Chondrocyte (in vitro differentiated cells): ENCODE data around the gene DDIT4. TPM values are rescaled to one million over a fixed set of nuclear protein-coding genes. Genes with fewer than 3 reads are reported as not detected.
A peak's percentile ranks its signal among the peaks of the same experiment; 100 is the strongest.
"Not testable (repeated sequence)": the region's sequence is repeated elsewhere in the genome, so short reads cannot be mapped to it uniquely, and the experiment has no call there.

Source experiments
- DNase-seq: peaks from one replicate; pipeline ENCODE4 v3.0.0; 2021; ENCODE audit warnings: mixed read lengths, low spot score
- H3K27ac Mint-ChIP-seq: one replicate; pipeline ENCODE4 v1.8.0; 2021; ENCODE audit warnings: mild to moderate bottlenecking, moderate library complexity, mixed read lengths; ENCODE audit not compliant: unreplicated experiment
- H3K27me3 Mint-ChIP-seq: 2 replicates; pipeline ENCODE4 v1.8.0; 2021; ENCODE audit warnings: low read depth, mixed read lengths
- H3K36me3 Mint-ChIP-seq: 2 replicates; pipeline ENCODE4 v1.8.0; 2021; ENCODE audit warnings: low read depth, mixed read lengths
- H3K4me1 Mint-ChIP-seq: 2 replicates; pipeline ENCODE4 v1.8.0; 2021; ENCODE audit warnings: low read depth, mild to moderate bottlenecking, mixed read lengths
- H3K4me3 Mint-ChIP-seq: one replicate; pipeline ENCODE4 v1.8.0; 2021; ENCODE audit warnings: mild to moderate bottlenecking, moderate library complexity, mixed read lengths; ENCODE audit not compliant: unreplicated experiment
- H3K9me3 Mint-ChIP-seq: 2 replicates; pipeline ENCODE4 v1.8.0; 2021; ENCODE audit warnings: low read depth, mixed read lengths
- total RNA-seq: library from RNA; stranded (reverse); gene quantifications from 3 replicates; pipeline ENCODE4 v1.2.1, GENCODE V29; 2021
- TF ChIP-seq, protein P1 (sequence below): fragments of 200-600 bp; sonication (generic); IDR thresholded peaks from 2 replicates; pipeline ENCODE4 v1.5.0; 2021; ENCODE audit warnings: antibody characterized with exemption, mild to moderate bottlenecking, moderate library complexity

DDIT4 gene
- total RNA-seq, 1 donor from 2014 or later = 241 TPM

DNA sequence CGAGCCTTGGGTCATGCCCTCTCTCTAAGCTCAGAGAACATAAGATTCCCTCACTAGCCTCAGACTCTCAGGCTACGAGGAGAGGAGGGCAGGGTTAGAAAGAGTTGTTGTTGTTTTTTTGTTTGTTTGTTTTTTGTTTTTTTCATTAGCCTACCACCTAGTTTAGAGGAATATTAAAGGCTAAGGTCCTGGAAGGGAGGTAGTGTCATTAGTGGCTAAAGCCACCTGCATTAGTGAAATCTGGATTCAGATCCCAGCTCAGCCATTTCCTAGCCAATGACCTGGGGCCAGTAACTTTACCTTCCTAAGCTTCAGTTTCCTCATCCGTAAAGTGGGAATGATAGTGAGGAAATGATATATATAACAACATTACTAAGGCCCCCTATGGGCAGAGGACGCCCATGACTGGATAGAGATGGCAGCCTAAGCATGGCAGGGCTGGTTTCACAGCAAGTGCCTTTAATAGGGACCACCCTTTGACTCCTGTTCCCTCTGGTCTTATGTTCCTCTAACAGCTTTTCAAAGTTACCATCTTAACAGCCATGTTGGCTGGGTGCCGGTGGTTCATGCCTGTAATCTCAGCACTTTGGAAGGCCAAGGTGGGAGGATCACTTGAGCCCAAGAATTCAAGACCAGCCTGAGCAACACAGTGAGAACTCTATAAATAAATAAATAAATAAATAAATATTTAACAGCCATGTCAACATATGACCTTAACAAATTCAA lies 5.1 kb downstream of the DDIT4 start:
- H3K27ac Mint-ChIP-seq = peak overlapping the region; percentile 100
- TF ChIP-seq, protein P1, sequence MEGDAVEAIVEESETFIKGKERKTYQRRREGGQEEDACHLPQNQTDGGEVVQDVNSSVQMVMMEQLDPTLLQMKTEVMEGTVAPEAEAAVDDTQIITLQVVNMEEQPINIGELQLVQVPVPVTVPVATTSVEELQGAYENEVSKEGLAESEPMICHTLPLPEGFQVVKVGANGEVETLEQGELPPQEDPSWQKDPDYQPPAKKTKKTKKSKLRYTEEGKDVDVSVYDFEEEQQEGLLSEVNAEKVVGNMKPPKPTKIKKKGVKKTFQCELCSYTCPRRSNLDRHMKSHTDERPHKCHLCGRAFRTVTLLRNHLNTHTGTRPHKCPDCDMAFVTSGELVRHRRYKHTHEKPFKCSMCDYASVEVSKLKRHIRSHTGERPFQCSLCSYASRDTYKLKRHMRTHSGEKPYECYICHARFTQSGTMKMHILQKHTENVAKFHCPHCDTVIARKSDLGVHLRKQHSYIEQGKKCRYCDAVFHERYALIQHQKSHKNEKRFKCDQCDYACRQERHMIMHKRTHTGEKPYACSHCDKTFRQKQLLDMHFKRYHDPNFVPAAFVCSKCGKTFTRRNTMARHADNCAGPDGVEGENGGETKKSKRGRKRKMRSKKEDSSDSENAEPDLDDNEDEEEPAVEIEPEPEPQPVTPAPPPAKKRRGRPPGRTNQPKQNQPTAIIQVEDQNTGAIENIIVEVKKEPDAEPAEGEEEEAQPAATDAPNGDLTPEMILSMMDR = no peak
- peaks cover 20% of the 10 kb centered on the region for H3K36me3 Mint-ChIP-seq
- no peak overlapping the region for H3K4me3 Mint-ChIP-seq
- DNase-seq = no peak
- peaks cover 33% of the 10 kb centered on the region for H3K4me1 Mint-ChIP-seq
- no peaks in the 10 kb centered on the region for H3K9me3 Mint-ChIP-seq
- no peaks in the 10 kb centered on the region for H3K27me3 Mint-ChIP-seq

DNA sequence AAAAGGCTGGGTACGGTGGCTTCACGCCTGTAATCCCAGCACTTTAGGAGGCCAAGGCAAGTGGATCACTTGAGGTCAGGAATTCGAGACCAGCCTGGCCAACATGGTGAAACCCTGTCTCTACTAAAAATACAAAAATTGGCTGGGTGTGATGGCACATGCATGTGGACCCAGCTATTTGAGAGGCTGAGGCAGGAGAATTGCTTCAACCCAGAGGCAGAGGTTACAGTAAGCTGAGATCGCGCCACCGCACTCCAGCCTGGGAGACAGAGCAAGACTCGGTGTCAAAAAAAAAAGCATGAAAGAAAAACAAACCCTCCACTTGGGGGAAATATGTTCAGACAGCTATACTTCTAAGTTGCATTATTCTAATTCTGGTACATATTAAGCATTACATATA lies 5.9 kb downstream of the DDIT4 start:
- Mint-ChIP-seq H3K36me3 (peaks cover 18% of the 10 kb centered on the region), H3K4me1 (peaks cover 33% of the 10 kb centered on the region)
- H3K4me3 Mint-ChIP-seq, H3K27ac Mint-ChIP-seq, H3K9me3 Mint-ChIP-seq, H3K27me3 Mint-ChIP-seq, DNase-seq: not testable (repeated sequence)

- no peaks in the 10 kb centered on the region for H3K27me3 Mint-ChIP-seq
- DNase-seq = no peak
- TF ChIP-seq, protein P1 = no peak
- H3K4me1 Mint-ChIP-seq = peaks cover 20% of the 10 kb centered on the region
- no peaks in the 10 kb centered on the region for H3K36me3 Mint-ChIP-seq
- H3K27ac Mint-ChIP-seq = no peak overlapping the region
- no peaks in the 10 kb centered on the region for H3K9me3 Mint-ChIP-seq
- no peak overlapping the region for H3K4me3 Mint-ChIP-seq
Observed at GRCh38 chr10:72283131-72283530, 9.4 kb downstream of the DDIT4 start.

DNA sequence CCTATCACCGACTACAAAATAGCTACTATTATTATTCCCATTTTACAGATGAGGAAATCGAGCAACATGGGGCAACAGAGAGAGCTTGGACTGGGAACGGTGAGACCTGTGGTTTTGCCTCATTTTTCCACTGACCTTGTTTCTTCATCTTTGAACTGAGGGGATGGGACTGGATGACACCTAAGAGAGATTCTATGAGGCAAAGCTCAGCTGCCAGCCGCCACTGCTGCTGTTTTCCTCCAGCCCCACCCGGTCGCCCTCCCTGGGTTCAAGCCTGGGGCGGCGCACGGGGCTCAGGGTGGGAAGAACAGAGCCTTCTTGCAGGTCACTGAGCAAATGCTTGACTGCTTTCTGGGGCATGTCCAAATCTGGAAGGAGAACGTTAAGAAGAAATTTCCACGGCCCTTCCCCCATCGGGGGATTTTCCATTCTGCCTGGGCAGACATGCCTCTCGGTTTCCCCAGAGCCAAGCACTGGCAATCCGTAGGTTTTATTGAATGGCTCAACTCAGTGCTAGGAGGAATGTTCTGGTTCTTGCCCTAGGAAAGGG lies 12.3 kb downstream of the DDIT4 start:
- Mint-ChIP-seq H3K27me3 (no peaks in the 10 kb centered on the region), H3K4me3 (no peak overlapping the region), H3K9me3 (no peaks in the 10 kb centered on the region), H3K4me1 (peaks cover 9% of the 10 kb centered on the region), H3K27ac (no peak overlapping the region), H3K36me3 (no peaks in the 10 kb centered on the region)
- DNase-seq = no peak
- TF ChIP-seq, protein P1 = no peak

GRCh38 chr10:72291019-72291532 lies 17.4 kb downstream of the DDIT4 start:
- H3K4me1 Mint-ChIP-seq = peaks cover 8% of the 10 kb centered on the region
- no peak for DNase-seq
- H3K27me3 Mint-ChIP-seq = no peaks in the 10 kb centered on the region
- TF ChIP-seq, protein P1 = no peak
- H3K27ac Mint-ChIP-seq = no peak overlapping the region
- H3K9me3 Mint-ChIP-seq = no peaks in the 10 kb centered on the region
- H3K36me3 Mint-ChIP-seq = no peaks in the 10 kb centered on the region
- H3K4me3 Mint-ChIP-seq = no peak overlapping the region
